GM11168 (cell line): ENCODE results near the gene CTTN.
"Not testable (repeated sequence)": the region's sequence is repeated elsewhere in the genome, so short reads cannot be mapped to it uniquely, and the experiment has no call there.

Experiments
- in situ Hi-C: fragments of 300-500 bp; cut with MboI; formaldehyde crosslinking; loops from one replicate; pipeline ENCODE4 v1.12.0; 2022; ENCODE audit warnings: low sequenced_read_pairs; ENCODE audit not compliant: unreplicated experiment

CTTN gene

GRCh38 chr11:70436501-70436860, 38.2 kb downstream of the CTTN start:
- in situ Hi-C loops, result loop anchor here (25.0 kb wide), 1 partner anchor 524 kb away; no protein-coding TSS in a partner anchor

DNA sequence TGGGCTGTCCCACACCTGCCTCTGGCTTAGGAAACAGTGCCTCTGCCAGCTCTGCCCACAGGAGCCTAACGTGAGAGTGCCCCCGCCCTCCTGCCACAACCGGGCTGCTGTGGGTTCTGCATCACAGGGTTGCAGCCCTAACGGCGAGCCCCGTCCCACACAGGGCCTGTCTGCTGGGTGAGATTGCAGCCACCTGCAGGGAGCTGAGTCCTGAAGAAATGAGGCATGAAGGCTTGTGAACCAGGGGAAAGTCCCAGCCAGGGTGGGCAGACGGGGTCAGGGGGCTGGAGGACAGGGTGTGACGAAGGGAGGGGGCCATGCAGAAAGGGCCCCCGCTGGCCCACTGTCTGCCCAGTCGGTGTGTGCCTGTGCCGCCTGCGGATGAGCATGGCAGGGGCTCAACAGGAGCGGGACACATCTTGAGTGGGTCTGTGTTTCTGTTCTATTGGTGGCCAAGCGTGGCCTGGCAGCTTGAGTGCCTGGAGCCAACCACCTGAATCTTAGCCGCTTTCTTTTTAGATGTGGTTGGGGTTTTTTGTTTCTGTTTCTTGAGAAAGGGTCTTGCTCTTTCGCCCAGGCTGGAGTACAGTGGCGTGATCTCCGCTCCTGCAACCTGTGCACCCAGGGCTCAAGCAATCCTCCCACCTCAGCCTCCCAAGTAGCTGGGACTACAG, 38.9 kb downstream of the CTTN start:
- in situ Hi-C loops, result loop anchor here (25.0 kb wide), 1 partner anchor 525 kb away; no protein-coding TSS in a partner anchor

DNA sequence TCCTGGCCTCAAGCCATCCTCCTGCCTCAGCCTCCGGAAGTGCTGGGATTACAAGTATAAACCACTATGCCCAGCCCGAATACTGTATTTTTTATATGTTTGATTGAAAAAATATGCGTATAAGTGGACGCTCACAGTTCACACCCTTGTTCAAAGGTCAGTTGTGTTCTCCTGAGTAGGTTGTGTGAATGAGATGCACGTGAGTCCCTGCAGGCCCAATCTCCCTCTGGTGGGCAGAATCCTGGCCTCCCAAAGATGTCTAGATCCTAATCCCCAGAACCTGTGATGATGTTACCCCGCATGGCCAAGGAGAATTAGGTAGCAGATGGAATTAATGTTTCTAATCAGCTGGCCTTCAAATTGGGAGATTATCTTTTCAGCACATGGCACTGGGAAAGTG, 41.9 kb downstream of the CTTN start:
- in situ Hi-C loops, result loop anchor here (25.0 kb wide), 1 partner anchor 528 kb away; no protein-coding TSS in a partner anchor

DNA sequence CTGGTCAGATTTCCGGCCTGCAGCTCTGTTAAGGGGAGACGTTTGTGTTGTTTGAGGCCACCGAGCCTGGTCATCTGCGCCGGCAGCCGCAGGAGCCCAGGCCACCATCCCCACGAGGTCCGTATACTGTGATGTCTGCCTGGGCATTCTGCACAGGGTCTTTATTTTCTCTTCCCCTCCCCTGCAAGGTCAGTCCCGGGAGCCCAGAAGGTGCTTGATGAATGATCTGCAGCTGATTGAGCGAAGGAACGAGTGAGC, 45.4 kb downstream of the CTTN start:
- in situ Hi-C loops, result loop anchor here (25.0 kb wide), 1 partner anchor 531 kb away; no protein-coding TSS in a partner anchor

DNA sequence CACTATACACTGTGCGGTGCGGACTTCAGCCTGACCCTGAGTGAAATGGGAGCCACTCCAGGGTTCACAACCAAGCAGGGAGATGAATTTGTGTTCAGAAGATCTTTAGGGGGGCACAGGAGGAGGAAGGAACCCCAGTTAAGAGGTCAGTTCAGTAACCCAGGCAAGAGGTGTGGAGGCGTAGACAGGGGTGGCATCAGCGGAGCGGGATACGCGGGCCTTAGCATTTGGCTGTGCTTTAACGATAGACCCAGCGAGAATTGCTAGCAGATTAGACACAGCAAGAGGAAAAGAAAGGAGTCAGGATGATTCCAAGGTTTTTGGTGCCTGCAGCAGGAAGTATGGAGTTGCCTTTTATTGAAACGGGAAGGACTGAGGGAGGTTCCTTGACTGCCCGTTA, 46.8 kb downstream of the CTTN start:
- in situ Hi-C loops, result loop anchor here (25.0 kb wide), 1 partner anchor 533 kb away; no protein-coding TSS in a partner anchor

- in situ Hi-C loops, result loop anchor here (25.0 kb wide), 1 partner anchor 533 kb away; no protein-coding TSS in a partner anchor
Observed at GRCh38 chr11:70445605-70446004, 47.3 kb downstream of the CTTN start.

DNA sequence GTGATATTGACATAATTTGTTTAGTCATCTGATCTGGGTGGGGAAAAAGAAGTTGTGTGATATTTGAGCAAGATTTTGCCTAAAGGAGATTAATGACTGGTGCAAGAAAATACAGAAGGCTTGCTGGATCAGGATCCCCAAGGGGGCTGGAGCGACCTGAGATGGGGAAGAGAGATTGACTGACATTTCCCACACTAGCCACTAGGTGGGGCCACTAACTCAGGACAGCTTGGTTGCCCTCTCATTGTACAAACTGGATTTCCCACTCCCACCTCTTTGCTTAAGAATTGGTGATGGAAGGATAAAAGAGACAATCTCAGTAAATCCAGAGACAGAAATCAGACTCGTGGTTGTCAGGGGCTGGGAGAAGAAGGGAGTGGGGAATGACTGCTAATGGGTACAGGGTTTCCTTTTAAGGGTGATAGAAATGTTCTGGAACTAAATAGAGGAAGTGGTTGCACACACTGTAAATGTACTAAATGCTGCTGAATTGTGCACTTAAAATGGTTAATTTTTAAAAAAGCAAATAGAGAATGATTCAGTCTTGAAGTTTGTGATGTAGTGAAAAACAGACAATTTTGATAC, 50.7 kb downstream of the CTTN start:
- in situ Hi-C loops, result loop anchor here (25.0 kb wide), 1 partner anchor 537 kb away; no protein-coding TSS in a partner anchor

DNA sequence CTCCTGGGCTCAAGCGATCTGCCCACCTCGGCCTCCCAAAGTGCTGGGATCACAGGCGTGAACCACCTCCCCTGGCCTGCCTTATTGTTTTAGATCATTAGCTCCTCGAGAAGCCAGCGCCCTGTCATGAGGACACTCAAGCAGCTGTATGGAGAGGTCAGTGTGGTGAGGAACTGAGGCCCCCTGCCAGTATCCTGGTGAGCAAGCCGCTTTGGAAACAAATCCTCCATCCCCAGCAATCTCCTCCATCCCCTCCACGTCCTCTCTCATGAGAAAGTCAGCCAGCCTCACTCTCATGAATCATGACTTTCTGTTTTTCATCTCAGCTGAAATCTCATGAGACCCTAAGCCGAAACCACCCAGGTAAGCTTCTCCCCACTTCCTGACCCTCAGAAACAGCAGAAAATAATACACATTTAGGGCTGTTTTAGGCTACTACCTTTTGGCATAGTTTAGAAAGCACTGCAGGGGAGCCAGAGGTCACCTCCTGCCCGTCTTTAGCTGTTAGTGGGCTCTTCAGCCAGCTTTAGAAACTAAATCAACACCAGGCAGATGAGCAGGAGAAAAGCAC, 56.0 kb downstream of the CTTN start:
- in situ Hi-C loops, result no loop called here

DNA sequence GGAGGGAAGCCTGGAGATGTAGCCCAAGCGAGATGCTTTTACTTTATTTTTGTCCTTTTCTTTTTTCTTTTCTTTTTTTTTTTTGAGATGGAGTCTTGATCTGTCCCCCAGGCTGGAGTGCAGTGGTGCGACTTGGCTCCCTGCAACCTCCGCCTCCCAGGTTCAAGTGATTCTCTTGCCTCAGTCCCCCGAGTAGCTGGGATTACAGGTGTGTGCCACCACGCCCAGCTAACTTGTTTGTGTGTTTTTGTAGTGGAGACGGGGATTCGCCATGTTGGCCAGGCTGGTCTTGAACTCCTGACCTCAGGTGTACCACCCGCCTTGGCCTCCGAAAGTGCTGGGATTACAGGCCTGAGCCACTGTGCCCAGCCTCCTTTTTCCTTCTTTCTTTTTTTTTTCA, 56.5 kb downstream of the CTTN start:
- in situ Hi-C loops, result not testable (repeated sequence)

DNA sequence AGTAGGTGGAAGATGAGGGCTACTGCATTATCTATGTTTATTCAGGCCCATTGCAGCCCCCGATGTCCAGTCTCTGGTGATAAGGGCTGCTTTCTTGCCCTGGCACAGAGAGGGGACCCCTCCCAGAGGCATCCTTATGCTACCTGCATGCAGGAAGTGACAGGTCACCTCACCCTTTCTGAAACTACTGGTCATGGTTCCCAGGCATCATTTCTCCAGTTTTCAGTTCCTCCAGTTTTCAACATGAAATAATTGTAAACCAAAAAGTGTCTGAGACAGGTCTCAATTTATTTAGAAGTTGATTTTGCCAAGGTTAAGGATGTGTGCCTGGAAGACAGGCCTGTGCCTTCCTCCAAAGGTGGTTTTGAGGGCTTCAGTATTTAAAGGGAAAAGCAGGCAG, 57.0 kb downstream of the CTTN start:
- in situ Hi-C loops, result no loop called here

GRCh38 chr11:70456921-70457532, 58.7 kb downstream of the CTTN start:
- in situ Hi-C loops, result no loop called here

- in situ Hi-C loops, result no loop called here
Observed at GRCh38 chr11:70458736-70459135, 60.4 kb downstream of the CTTN start.

DNA sequence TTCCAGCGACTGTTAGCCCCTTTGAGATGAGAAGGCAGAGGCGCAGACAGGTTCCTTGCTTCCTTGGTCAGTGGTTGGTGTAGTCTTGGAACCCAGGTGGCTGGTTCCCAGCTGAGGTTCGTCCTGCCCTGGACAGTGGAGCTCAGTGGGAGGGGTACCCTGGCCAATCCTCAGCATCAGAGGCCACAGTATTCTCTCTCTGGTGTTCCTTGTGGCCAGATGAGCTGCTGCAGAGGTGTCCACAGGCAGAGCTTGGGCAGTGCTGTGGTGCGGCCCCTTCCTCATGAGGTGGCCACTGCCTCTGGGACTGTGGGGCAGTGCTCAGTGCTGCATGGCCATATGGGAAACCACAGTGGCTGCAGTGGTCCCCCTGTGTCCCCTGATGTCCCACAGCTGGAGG, 61.8 kb downstream of the CTTN start:
- in situ Hi-C loops, result no loop called here

GRCh38 chr11:70460964-70461363, 62.6 kb downstream of the CTTN start:
- in situ Hi-C loops, result no loop called here

DNA sequence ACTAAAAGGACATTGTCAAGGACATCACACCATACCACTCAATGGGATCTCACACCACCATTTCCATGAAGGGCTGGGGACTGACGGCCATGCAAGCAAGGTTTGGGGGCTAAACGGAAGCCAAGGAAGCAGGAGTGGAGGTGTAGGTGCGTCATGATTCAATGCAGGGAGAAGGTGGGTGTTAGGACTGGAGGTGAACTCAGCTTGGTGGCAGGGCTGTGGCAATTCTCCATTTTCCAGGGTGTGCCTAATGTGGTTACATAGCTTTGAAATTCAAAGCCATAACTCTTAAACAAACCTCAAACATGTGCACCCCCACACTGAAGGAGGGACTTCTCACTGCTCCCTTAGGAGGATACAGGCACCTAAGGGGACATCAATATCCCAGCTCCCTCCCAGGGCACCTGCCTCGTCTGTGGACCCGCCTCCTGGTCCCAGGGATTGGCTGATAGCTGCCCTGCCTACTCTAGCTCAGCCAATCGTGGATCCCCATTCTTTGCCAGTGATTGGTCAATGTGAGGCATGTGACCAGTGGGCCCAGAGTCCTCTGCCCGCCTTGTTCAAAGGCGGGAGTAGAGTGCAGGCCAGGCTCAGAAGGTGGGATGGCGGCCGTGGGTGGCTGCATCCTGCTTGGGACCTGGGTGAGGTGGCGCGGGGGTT, 64.6 kb downstream of the CTTN start:
- in situ Hi-C loops, result no loop called here

DNA sequence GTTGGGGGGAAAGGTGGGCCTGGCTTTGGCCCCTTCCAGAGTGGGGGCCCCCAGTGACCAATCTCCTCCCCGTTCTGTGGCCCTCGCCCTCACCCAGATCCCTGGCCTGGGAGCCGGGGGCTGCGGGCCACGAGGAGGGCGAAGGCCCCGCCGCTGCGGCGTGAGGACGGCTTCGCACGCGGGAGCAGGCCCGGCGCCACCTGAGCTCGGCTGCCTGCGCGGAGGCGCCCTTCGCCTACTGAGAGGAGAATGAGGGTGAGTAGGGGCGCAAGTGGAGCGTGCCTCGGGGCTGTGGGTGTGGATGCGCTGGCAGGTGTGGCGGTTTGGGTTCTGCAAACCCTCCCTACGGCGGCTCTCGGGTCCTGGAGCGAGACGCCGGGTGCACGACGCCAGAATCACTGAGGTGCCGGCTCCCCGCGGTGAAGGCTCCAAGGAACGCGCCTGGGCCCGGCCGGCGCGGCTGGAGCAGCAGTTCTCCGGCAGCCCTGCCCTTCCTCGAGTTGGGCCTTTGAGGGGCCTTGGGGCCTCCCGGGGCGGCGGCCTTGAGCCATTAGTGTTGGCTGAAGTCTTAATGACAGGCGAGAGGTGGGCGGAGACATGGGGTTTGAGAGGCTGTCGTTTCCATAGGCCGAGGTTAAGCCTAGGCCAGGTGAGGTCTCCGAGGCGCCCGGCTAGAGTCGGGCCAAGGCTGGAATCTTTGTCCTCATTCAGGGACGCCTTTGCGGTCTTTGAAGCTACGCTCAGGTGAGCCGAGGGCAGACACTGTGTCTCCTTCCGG, 65.3 kb downstream of the CTTN start:
- in situ Hi-C loops, result no loop called here

- in situ Hi-C loops, result loop anchor here (5.0 kb wide), 1 partner anchor 293 kb away; no protein-coding TSS in a partner anchor
Observed at GRCh38 chr11:70464509-70465361, 66.4 kb downstream of the CTTN start.

- in situ Hi-C loops, result loop anchor here (5.0 kb wide), 1 partner anchor 291 kb away; no protein-coding TSS in a partner anchor
Observed at GRCh38 chr11:70466154-70466553, 67.8 kb downstream of the CTTN start.

- in situ Hi-C loops, result loop anchor here (5.0 kb wide), 1 partner anchor 291 kb away; no protein-coding TSS in a partner anchor
Observed at GRCh38 chr11:70466596-70466995, 68.3 kb downstream of the CTTN start.
